ENCODE data around the gene SFSWAP.
"Not testable (repeated sequence)": the region's sequence is repeated elsewhere in the genome, so short reads cannot be mapped to it uniquely, and the experiment has no call there.

The SFSWAP gene

DNA sequence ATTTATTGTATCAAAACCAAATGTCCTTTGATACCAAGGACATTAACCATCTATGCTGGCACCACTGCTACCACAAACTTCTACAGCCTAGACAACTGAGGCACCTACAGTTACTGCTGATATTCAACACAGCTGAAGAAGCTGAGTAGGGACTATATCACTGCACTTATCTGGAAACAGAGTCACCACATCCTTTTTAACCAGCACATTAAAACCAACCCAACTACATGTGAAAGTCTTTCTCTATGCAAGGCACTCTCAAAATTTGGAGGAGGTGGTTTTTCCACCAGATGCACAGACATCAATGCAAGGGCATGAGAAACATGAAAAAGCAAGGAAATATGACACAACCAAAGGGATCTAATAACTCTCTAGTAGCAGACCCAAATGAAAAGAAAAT, 7.7 kb upstream of the SFSWAP start:
- DNase-seq, result no peak

GRCh38 chr12:131704509-131704908, 6.4 kb upstream of the SFSWAP start:
- DNase-seq, result no peak

DNA sequence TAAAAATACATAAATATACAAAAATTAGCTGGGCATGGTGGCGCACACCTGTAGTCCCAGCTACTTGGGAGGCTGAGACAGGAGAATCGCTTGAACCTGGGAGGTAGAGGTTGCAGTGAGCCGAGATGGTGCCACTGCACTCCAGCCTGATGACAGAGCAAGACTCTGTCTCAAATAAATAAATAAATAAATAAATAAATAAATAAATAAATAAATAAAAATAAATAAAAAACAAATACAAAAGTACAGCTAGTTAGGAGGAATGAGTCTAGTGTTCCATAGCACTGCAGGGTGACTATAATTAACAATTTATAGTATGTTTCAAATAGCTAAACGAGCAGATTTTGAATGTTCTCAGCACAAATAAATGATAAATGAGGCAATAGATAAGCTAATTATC, 4.2 kb upstream of the SFSWAP start:
- DNase-seq, result not testable (repeated sequence)

- no peak for DNase-seq
These were observed 1.7 kb upstream of the SFSWAP start for GRCh38 chr12:131709226-131709625.

GRCh38 chr12:131711551-131712205, 788 bp downstream of the SFSWAP start:
- DNase-seq, result no peak

DNA sequence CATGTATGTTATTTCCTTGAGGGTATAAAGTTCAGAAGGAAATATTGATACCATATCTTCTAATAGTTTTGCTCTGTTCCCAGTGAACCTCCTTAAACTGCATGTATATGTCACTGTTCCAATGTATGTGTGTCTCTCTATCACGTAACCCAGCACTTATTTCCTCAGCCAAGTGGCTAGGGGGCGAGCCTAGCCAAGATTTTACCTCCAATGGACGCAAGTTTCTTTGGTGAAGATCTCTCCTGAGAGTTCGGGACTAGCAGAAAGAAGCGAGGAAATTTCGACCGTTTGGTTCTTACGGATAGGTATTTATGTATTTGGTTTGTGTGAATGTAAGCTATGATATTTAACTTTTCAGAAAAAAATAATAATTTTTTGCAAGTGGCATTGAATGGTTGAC, 2.5 kb downstream of the SFSWAP start:
- no peak for DNase-seq

GRCh38 chr12:131714759-131715158, 3.9 kb downstream of the SFSWAP start:
- DNase-seq, result no peak

GRCh38 chr12:131716282-131716681, 5.4 kb downstream of the SFSWAP start:
- no peak for DNase-seq

GRCh38 chr12:131720241-131720640, 9.4 kb downstream of the SFSWAP start:
- no peak for DNase-seq

DNA sequence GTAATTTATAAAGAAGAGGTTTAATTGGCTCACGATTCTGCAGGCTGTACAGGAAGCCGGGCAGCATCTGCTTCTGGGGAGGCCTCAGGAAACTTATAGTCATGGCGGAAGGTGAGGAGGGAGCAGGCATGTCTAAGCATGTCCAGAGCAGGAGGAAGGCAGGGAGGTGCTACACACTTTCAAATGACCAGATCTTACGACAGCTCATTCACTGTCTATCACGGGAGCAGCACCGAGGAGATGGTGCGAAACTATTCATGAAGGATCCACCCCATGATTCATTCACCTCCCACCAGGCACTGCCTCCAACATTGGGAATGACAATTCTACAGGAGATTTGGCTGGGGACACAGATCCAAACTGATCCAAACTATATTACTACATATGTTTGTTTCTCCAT, 10.0 kb downstream of the SFSWAP start:
- DNase-seq, result no peak

- no peak for DNase-seq
These were observed 10.7 kb downstream of the SFSWAP start for GRCh38 chr12:131721548-131721947.

GRCh38 chr12:131723532-131723931, 12.6 kb downstream of the SFSWAP start:
- DNase-seq, result no peak

DNA sequence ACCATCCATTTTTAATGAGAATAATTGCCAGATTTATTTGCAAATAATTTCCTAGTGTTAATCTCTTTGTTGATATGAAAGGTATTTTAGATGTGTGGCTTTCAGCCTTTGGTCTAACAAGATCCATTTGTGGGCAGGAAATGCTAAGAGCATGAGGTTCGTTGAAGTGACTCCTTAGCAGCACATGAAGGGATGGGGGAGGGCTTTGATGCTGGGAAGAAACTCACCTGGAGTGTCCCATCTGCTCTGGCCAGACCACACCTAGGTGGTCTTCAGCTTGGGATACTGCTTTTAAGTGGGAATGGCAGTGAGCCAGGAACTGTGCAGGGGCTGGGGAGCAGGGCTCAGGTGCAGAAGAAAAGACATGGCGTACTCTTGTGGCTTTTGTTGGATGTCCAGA, 13.6 kb downstream of the SFSWAP start:
- DNase-seq, result no peak

DNA sequence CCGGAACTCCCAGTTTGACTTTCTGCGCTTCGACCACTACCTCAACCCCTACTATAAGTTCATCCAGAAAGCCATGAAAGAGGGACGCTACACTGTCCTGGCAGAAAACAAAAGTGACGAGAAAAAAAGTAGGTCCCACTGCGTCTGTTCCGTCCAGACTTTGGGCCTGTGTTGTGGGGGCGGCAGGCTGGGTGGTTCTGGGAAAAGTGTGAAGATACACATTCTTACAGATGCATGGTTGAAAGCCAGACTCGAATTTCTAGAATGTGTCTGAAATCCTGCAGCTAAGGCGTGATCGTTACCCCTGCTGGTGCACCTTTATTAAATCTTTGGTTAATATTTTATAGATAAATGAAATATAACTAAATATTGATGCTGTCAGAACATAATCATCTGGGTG, 14.6 kb downstream of the SFSWAP start:
- no peak for DNase-seq

DNA sequence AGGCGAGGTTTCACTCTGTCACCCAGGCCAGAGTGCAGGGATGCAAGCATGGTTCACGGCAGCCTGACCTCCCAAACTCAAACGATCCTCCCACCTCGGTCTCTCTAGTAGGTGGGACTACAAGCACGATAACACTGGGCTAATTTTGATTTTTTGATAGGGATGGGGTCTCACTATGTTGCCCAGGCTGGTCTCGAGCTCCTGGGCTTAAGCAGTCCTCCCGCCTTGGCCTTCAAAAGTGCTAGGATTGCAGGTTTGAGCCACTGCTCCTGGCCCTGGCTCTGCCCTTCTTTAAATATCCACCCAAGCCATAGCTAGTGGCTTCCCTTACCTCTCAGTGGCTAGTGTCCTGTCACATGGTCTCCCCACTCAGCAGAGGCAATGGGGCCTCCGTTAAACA, 17.8 kb downstream of the SFSWAP start:
- DNase-seq, result no peak

DNA sequence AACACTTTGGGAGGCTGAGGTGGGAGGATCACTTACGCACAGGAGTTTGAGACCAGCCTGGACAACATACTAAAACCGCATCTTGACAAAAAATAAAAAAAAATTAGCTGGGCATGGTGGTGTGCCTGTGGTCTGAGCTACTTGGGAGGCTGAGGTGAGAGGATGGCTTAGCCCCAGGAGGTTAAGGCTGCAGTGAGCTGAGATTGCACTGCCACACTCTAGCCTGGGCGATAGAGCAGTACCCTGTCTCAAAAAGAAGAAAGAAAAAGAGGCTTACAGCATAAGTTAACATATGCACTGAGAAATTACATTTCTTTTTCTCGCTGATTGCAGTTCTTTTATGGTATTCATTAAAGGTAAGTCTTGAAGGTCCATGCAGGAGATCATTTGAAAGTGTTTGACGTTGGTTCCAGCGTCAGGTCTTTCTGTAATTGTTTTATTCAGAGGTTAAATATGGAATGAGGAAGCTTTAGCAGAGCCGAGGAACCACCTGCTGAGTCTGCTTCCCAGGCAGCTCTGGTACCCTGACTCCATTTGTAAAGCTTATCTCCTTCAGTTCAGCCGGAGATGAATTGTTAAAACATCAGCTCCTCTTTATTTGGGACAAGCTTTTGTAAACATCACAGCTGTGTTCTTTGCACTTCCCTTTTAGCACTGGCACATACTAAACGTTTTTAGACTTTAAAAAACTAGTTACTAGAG, 18.5 kb downstream of the SFSWAP start:
- no peak for DNase-seq

DNA sequence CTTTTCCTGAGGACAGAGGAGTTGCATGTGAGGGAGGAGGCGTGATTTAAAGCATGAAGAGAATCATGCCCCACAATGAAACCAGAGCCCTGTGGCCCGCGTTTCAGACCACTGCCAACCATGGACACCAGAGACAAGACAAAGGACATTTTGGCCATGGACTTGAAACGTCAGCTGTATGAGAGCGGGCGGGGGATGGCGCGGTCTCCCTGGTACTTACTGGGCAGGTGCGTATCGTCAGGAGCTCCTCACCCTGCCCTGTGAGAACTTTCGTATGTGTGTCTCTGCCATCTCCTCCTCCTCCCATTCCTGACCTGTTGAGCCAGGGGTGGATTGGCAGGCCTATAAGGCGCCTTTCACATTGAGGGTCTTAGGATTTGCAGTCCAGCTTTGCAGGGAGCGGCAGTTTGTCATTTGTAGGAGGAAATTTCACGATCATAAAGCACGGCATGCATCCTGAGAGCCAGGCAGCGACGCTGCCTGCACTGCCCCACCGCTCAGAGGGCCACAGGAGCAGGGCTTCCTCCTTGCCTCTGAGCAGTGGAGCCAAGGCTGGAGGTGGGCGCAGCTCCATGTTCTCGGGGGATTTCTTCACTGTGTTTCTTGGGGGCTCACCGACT, 22.2 kb downstream of the SFSWAP start:
- DNase-seq, result no peak

DNA sequence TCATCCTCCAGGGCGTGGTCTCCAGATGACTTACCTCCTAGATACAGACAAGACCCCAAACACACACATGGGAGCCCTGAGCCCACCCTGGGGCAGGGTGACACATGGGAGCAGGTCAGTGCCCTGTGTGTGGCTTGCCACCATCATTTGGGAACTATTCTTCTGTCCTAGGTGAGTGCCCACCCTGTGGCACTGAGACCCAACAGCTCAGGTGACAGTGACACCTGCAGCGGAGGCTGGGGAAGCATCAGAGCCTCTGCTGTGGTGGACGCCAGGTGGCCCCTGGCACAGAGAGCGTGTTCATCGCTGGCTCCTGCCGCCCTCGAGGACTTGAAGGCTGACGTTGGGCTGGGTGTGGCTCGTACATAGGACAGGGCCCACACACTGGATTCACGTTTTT, 23.0 kb downstream of the SFSWAP start:
- DNase-seq, result no peak

GRCh38 chr12:131734336-131735152, 23.7 kb downstream of the SFSWAP start:
- DNase-seq, result no peak

- no peak for DNase-seq
These were observed 24.2 kb downstream of the SFSWAP start for GRCh38 chr12:131735153-131735456.

DNA sequence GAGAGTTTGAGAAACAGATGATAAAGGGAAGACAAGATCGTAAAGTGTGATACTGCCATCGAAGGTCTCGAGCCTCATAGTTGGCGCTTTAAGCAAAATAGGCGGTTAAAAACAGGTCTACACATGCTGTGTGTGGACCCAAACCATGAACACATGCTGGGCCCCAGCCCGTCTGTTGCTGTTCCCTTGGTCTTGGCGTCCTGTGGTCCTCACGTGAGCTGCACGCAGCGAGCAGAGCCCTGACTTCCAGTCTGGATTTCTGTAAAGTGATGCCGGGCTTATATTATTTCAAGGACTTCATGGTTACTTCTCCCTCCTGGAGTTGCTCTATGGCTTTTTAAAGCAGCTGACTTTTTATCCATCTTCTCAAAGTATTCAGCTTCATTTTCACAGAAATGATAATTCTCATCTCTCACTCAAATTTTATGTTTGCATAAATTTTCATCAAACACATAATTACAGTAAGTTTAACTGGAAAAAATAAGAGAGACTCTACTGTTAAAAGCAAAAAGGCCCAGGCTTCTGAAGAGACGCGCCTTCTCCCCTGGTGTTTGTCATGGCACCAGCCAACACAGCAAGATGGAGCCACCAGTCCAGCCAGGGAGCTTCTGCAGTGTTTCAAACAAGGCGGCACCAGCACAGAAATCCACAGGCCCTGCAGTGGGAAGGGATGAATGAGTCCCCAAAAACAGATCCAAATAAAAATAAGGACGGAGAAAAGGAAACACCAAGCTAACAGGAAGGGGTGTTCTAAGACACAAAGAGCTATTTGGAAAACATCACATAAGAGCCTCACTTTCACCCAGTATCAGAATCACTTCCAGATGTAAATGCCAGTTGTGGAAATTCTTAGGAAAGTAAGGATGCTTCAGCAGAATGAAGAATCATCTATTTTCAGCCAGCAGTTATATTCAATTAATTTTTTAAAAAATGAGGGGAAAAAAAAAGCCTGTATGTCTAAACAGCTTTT, 24.9 kb downstream of the SFSWAP start:
- no peak for DNase-seq

DNA sequence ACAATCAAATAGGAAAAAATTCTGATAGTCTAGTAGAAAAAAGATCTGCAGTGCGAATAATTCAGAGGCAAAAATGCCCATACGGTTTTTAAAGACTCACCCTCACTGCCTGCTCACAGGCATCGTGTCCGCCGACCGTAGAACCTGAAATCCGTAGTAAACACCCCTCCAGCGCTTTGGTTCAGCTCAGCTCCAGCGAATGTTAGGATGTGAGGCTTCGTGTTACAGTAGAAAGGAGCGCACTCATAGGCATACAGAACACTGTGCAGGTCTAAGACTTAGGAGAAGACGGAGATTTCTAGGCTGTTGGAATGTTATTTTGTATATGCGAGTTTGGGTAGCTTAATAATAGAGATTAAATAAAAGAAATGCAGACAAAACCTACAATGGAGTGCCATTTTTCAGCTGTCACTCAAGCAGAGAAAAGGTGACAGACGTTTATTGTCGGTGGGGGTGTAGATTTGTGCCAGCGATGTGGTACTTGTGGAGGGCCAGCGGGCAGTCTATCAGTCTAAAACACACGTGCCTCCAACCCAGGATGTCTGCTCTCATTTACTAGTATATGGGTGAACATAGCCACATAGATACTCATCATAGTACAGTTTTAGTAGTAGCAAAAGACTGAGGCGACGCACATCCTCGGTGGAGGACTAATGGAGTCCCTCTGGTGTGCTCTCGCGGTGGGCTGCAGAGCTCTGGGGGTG, 25.7 kb downstream of the SFSWAP start:
- DNase-seq, result no peak
